ENCODE data around the gene ATF7. TPM values are rescaled to one million over a fixed set of nuclear protein-coding genes. Genes with fewer than 3 reads are reported as not detected.

The ATF7 gene
- polyA plus RNA-seq, 1 of the 3 experiments (the other 2 are of a cell fraction), result 12.8 TPM

DNA sequence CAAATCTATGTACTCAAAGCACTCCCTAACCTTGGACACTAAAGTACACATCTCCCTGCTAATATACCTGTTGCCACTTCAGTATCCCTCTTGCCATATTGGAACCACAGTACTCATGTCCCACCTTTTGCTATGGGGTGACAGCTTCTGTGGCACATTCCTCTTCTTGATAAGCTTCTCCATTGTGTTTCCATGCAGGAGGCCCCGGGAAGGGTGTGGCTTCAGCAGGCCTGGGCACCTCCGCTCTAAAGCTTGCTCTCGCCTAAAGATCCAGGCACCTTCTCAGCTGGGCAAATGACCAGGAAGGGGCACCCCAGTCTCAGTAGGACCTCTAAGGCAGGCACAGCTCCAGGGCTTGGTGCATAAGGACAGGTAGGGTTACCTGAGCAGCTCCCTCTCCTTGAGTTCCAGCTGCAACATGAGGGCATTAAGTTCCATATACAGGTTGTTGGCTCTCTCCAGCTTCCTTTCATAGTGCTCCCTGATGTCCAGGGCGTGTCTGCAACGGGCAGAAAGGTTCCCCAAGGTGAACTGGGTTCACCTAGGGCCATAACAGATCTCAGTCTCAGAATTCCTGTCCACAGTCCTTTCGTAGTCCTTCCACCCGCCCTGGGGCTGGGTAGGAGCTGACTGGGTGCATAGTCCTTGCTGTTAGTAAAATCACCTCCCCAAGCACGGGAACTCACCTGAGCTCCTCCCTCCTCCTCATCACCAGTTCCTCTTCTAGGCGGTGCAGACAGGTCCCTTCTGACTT is 142.8 kb downstream of the ATF7 start:
- Histone ChIP-seq H3F3A (replicated peaks; ENCODE audit: insufficient read depth) (peaks cover 60% of the 10 kb centered on the region), H3K9me3 (no peaks in the 10 kb centered on the region), H3K4me2 (no peak overlapping the region), H3K27ac (ENCODE audit: low read depth in 2 of 2, low read length in 1 of 2) (peak overlapping the region in 1 of 2 experiments; percentile 25; a peak in 1 of 4 replicates), H4K20me1 (ENCODE audit: insufficient read depth) (peaks cover 51% of the 10 kb centered on the region), H3K9ac (no peak overlapping the region), H3K4me1 (ENCODE audit: control insufficient read depth in 1 of 2, insufficient read depth in 2 of 2, low read depth in 1 of 2, low read length in 1 of 2) (peaks cover 0 to 5% of the 10 kb centered on the region in 2 experiments; a peak in 2 of 4 replicates), H3K79me2 (ENCODE audit: insufficient read depth) (peaks cover 27% of the 10 kb centered on the region; the same call in 1 of the 2 replicates), H3K9me2 (no peaks in the 10 kb centered on the region), H3K36me3 (replicated peaks in 1 of 2; ENCODE audit: control insufficient read depth in 1 of 2, insufficient read depth in 2 of 2, low read length in 1 of 2) (peaks cover 72% of the 10 kb centered on the region in 2 experiments), H2AFZ (ENCODE audit: low read depth) (no peak overlapping the region), H3K4me3 (ENCODE audit: low read depth in 2 of 2, low read length in 1 of 2) (no peak overlapping the region), H3K27me3 (ENCODE audit: insufficient read depth) (no peaks in the 10 kb centered on the region)
- no peak for DNase-seq
- ChIA-PET POLR2A (interaction anchor here (0.8 to 4.4 kb wide), 4 partner anchors 9 to 29 kb away, joined by 3 to 28 read pairs (median 14); partner anchors contain the start of gene TARBP2), CTCF (interaction anchor here (1.0 to 3.2 kb wide), 6 partner anchors 8 to 162 kb away, joined by 3 to 25 read pairs (median 6); partner anchors contain the start of genes AAAS and MAP3K12)
- 85% methylated on average over 5 of the region's 9 CpGs for WGBS (ENCODE audit: low lambda C conversion rate)
- TF ChIP-seq MAX (IDR thresholded peaks at IDR 0.05; ENCODE audit: low read depth), result no peak
- TF ChIP-seq TEAD4 (IDR thresholded peaks at IDR 0.05; ENCODE audit: borderline replicate concordance, insufficient read depth), result no peak
- TF ChIP-seq FOXJ3 (CRISPR knock-in tag; IDR thresholded peaks at IDR 0.05), result no peak
- TF ChIP-seq, protein P1, sequence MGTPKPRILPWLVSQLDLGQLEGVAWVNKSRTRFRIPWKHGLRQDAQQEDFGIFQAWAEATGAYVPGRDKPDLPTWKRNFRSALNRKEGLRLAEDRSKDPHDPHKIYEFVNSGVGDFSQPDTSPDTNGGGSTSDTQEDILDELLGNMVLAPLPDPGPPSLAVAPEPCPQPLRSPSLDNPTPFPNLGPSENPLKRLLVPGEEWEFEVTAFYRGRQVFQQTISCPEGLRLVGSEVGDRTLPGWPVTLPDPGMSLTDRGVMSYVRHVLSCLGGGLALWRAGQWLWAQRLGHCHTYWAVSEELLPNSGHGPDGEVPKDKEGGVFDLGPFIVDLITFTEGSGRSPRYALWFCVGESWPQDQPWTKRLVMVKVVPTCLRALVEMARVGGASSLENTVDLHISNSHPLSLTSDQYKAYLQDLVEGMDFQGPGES (IDR thresholded peaks at IDR 0.05; ENCODE audit: low read depth, low read length), result no peak
- no peak for TF ChIP-seq REST (IDR thresholded peaks at IDR 0.05; ENCODE audit: low read depth, low read length)
- TF ChIP-seq POLR2AphosphoS5 (IDR thresholded peaks at IDR 0.05; ENCODE audit: low read depth, low read length), result peak; percentile 68
- TF ChIP-seq CHD2 (IDR thresholded peaks at IDR 0.05; ENCODE audit: low read length, partially characterized antibody), result no peak
- no peak for TF ChIP-seq EP300 (IDR thresholded peaks at IDR 0.05; ENCODE audit: borderline replicate concordance in 1 of 2, low read depth in 1 of 2, low read length in 1 of 2)
- TF ChIP-seq ZBTB33 (IDR thresholded peaks at IDR 0.05; ENCODE audit: borderline replicate concordance, low read depth), result 0 out of 2 replicates have a peak, but pooled peaks have one; percentile 21

All from SK-N-SH (cell line).